ENCODE results near the gene KCNQ1. TPM values are rescaled to one million over a fixed set of nuclear protein-coding genes. Genes with fewer than 3 reads are reported as not detected.

The KCNQ1 gene
- total RNA-seq, 1 experiment from 2014 or later: 2.3 TPM

DNA sequence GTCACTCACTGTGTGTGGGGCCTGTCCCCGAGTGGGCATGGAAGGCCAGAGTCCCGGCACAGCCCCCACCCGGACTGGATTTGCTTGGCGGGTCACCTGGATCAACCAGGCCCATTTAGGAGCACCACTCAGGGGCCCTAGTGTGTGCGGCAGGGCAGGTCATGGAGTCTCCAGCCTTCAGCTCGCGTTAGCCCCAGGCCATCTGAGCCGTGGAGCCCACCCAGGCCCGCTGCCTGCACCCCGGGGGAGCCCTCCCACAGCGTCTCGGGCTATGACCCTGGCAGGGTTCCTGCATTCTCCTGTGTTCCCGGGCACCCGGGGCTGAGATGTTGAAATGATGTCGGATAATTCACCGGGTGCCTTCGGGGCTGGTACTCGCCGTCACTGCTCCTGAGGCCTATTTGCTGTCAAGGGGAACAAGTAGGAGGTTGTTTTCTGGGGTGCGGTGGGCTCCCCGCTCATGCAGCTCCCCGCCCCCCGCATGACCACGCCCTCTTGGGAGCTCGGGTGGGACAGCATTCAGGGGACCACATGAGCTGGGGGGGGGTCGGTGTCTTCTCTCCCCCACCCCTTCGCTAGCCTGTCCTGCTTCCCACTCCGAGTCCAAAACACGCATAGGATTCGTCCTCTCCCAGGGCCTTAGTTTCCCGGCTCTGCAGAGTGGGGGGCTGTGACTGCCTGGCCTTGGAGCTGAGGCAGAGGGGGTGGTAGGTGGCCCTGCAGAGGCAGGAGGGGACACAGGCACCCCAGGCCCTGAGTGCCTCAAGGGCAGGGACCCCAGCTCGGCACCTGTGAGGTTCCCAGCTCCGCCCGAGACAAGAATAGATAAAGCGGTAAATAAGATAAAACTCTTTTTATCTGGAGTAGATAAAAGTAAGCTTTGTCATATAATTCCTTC, 77.2 kb downstream of the KCNQ1 start:
- H3K36me3 Mint-ChIP-seq (ENCODE audit: insufficient read depth in 1 of 3, low read depth in 3 of 3): no peaks in the 10 kb centered on the region
- Histone ChIP-seq H3K4ac (ENCODE audit: low read depth, low read length) (no peak overlapping the region), H2AFZ (ENCODE audit: low read length) (no peak overlapping the region), H2BK120ac (ENCODE audit: low read depth, low read length, poor library complexity, severe bottlenecking) (no peak overlapping the region), H4K5ac (ENCODE audit: insufficient read length, low read depth, low read length) (no peak overlapping the region), H3K23me2 (ENCODE audit: insufficient read length, low read depth, low read length, poor library complexity, severe bottlenecking) (no peaks in the 10 kb centered on the region), H3K79me1 (ENCODE audit: insufficient read depth, low read depth, low read length, poor library complexity, severe bottlenecking) (no peaks in the 10 kb centered on the region), H2BK15ac (ENCODE audit: low read depth, low read length) (no peak overlapping the region), H3K18ac (ENCODE audit: insufficient read length, low read depth, low read length) (no peak overlapping the region), H3K9me3 (ENCODE audit: control insufficient read depth, low read depth, low read length) (no peaks in the 10 kb centered on the region), H3K79me2 (ENCODE audit: insufficient read depth, low read length) (no peaks in the 10 kb centered on the region), H3K4me2 (ENCODE audit: insufficient read depth, insufficient read length, low read length) (no peak overlapping the region), H3K27ac (ENCODE audit: insufficient read length, low read depth, low read length) (no peak overlapping the region), H2BK12ac (ENCODE audit: insufficient read length, low read depth, low read length) (no peak overlapping the region), H2AK5ac (ENCODE audit: insufficient read length, low read length) (no peak overlapping the region), H3K9ac (ENCODE audit: extremely low read depth, insufficient read length, low read length) (no peak overlapping the region), H3K27me3 (ENCODE audit: insufficient read depth, low read length) (no peaks in the 10 kb centered on the region; the same call in 1 of the 2 replicates), H2BK20ac (ENCODE audit: low read depth, low read length, poor library complexity, severe bottlenecking) (no peak overlapping the region), H3T11ph (ENCODE audit: low read length) (no peak overlapping the region), H3K56ac (ENCODE audit: insufficient read length, low read depth, low read length) (no peak overlapping the region), H4K8ac (replicated peaks; ENCODE audit: insufficient read length, low read depth, low read length) (no peak overlapping the region), H3K14ac (ENCODE audit: insufficient read depth, low read length) (no peak overlapping the region), H2BK5ac (ENCODE audit: insufficient read length, low read length) (no peak overlapping the region), H3K23ac (ENCODE audit: insufficient read length, low read depth, low read length) (no peak overlapping the region), H3K4me1 (ENCODE audit: insufficient read depth, low read length) (no peaks in the 10 kb centered on the region), H4K91ac (ENCODE audit: insufficient read length, low read depth, low read length) (no peak overlapping the region), H4K20me1 (ENCODE audit: control insufficient read depth, insufficient read depth, insufficient read length) (no peaks in the 10 kb centered on the region)
- H3K4me3 Mint-ChIP-seq: no peak overlapping the region
- H3K4me1 Mint-ChIP-seq: peaks cover 0 to 4% of the 10 kb centered on the region in 2 experiments; a peak in 1 of 4 replicates
- H3K9me3 Mint-ChIP-seq: no peaks in the 10 kb centered on the region
- TF ChIP-seq, protein P1, sequence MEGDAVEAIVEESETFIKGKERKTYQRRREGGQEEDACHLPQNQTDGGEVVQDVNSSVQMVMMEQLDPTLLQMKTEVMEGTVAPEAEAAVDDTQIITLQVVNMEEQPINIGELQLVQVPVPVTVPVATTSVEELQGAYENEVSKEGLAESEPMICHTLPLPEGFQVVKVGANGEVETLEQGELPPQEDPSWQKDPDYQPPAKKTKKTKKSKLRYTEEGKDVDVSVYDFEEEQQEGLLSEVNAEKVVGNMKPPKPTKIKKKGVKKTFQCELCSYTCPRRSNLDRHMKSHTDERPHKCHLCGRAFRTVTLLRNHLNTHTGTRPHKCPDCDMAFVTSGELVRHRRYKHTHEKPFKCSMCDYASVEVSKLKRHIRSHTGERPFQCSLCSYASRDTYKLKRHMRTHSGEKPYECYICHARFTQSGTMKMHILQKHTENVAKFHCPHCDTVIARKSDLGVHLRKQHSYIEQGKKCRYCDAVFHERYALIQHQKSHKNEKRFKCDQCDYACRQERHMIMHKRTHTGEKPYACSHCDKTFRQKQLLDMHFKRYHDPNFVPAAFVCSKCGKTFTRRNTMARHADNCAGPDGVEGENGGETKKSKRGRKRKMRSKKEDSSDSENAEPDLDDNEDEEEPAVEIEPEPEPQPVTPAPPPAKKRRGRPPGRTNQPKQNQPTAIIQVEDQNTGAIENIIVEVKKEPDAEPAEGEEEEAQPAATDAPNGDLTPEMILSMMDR (conservative IDR thresholded peaks at IDR 0.05): no peak
- WGBS (ENCODE audit: extremely low coverage, insufficient read length, low lambda C conversion rate): no CpG with 5 or more reads among the region's 35 CpGs
- peaks cover 76% of the 10 kb centered on the region for H3K27me3 Mint-ChIP-seq (ENCODE audit: low read depth)
- DNase-seq: peak; percentile 23
- no peak overlapping the region for H3K27ac Mint-ChIP-seq

Data from H9 (cell line).